NCI-H1436 (cell line): ENCODE data around the gene CCNK.
A peak's percentile ranks its signal among the peaks of the same experiment; 100 is the strongest.

Experiments used
- DNase-seq: peaks from one replicate; lab custom pipeline; 2025; lab: John Stamatoyannopoulos, UW

Gene CCNK

GRCh38 chr14:99480917-99481744 is at the start of gene CCNK:
CCNK (plus strand) TSS chr14:99481409; CDS start chr14:99492678, 11,269 bp downstream.
- DNase-seq, result peak; percentile 100

DNA sequence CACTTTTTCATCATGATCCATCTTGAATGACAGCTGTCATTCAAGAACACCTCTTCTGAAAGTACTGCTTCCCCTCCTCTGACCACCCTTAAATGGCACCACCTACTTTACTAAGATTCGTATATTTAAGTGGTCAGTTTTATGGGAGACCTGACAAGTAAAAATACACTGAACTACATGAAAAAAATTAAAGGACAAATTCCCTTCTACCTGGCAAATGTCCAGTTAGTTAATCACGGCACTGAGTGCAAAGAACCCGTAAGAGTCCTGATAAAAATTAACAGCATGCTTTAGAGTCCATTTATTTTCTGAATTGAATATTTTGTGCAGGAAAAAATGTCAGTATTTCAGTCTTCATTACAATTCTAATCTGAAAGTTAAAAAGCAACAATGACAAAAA is 49.2 kb upstream of the CCNK start:
- DNase-seq, result no peak

DNA sequence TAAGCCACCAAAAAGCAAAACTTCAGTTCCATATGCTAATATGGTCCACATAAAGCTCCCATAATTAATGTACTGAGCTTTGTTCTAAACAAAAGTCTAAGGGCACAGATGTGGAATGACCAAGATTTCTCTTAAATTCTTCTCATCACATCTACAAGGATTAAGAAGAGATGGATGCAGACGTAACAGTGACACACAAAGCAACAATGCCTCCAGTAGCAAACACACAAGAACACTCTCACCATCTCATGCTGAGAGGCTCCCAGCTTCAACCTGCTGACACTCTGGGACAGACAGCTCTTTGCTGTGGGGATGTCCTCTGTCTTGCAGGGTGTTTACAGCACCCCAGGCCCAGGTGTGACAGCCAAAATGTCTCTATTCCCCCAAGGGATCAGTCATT is 48.7 kb upstream of the CCNK start:
- DNase-seq, result no peak

DNA sequence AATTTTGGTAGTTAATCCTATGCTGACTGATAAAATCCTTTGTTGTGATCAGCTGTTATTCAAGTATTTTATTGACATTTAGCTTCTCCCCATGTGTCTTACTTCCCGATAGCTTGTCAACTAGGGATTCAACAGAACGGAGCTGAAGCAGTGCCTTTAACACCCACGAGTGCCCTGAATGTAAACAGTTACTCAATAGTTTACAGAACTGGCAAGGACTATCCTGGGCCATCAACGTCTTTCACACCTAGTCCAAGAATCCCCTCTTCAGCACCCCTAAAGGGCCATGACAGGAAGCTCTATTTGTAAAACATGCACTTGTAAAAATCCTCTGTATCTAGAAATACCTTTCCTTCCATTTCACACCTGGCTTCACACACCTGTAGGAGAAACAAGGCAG is 45.9 kb upstream of the CCNK start:
- no peak for DNase-seq

DNA sequence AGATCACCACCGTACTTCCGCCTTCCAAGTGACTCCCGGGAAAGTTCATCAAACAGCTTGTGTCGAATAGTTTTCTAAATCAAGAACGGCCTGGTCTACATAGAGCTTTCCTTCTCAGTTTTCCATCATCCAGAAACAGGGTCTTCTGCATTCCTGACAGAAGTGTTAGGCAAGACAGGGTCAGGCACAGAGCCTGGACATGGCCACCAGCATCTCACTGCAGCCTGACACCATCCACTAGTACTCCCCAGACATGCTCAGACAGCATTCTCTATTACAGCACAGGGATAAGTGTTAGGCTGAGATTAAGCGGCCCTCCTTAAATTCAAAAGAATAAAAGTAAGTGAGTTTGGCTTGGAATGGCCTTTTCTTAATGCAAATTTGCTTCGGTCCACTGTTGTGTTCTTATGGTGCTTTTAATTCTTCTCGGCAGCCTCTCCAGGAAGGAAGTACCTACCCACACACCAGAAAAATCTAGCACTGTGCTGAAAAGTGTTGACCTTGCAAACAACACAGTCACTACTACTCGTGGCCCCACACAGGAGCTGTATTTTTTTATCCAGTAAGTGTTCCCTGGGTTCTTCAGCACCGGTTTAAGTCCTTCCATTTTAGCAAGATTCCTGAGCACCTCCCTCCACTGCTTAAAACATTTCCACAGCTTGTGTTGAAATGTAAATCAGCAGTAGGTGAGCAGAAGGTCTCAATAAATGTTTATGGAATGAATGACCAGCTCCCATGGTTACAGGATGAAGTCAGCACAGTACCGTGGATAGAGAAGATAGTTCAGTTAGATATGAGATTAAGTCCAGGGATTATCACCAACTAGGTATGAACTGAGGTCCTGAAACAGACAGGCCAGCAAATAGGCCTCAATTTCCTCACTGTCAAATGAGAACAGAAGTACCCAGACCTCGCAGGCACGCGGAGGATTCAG is 44.7 kb upstream of the CCNK start:
- DNase-seq, result no peak

DNA sequence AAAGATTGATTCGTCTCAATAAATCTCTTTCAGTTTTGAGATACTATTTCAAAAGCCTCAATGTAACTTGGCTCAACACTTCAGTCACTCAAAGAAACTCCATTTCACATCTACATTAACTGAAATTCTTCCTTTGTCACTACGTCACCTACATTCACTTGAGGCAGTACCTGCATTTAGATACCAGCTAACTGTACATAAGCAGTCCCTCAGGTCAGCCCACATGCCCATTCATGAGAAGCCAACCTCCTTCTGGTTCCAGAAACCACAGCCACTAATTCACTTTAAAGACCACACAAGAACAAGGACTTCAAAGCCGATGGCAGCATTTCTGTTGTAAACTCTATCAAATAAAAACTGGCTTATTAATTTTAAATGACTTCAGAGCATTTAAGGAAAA is 43.5 kb upstream of the CCNK start:
- no peak for DNase-seq

DNA sequence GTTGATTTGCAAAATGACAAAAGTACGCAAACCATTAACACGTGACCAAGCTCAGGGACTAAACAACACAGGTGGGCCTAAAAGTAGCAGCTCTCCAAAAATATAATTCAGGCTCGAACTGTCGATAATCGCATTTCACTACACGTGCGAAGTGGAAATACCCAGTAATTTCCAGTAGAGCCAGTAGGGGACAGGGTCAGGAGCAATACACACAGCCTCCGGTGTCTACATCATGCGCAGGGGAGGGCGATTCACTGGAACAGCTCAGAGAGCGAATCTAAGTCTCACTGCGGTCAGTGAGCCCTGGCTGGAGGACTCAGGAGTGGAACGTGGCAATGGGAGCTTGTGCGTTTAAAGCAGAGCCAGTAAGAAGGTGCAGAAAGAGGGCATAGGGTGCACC is 40.9 kb upstream of the CCNK start:
- no peak for DNase-seq

DNA sequence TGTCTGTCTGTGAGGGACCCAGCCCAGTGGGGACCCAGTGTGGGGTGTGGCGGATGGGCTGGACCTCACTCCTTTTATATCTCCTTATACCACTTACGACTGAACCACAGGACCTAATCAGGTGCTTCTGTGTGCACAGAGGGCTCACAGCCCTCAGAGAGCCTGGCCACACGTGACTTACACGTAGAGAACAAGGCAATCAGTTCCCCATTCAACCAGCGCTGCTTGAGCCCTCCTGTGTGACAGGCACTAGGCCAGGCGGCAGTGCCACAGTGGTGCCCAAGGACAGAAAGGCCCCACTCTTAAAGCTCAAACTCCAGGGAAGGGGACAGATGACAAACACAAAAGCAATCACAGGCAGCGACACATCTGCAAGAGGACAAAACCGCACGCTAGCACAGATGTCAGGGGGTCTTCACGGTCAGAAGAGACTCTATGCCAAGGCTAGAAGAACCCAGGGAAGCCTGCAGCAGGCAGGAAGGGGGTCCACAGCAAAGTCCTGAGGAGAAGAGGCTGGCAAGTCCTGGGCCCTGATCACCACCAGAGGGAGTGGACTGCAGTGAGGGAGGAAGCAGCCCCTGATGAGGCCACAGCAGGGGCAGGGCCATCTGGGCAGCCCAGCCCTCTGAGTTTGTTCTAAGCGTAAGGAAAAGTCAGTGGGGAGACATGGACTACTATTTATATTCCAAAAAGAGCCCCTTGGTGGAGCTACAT is 39.9 kb upstream of the CCNK start:
- DNase-seq, result no peak

DNA sequence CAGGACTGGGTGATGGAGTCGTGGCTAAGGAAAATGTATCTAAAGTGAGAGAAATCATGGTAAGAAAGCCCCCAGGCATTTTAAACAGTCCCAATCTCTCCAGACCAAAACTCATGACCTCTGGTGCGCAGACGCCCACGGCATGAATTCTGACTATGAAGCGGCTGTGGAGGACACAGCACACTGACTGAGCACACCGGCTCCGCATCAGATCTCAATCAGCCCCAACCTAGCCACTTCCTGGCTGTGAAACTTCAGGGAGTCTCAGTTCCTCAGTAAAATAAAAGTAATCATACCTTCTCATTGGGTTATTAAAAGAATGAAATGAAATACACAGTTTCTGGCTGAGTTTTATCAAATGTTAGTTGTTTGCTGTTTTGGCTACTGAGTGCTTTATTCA is 39.3 kb upstream of the CCNK start:
- DNase-seq, result no peak

DNA sequence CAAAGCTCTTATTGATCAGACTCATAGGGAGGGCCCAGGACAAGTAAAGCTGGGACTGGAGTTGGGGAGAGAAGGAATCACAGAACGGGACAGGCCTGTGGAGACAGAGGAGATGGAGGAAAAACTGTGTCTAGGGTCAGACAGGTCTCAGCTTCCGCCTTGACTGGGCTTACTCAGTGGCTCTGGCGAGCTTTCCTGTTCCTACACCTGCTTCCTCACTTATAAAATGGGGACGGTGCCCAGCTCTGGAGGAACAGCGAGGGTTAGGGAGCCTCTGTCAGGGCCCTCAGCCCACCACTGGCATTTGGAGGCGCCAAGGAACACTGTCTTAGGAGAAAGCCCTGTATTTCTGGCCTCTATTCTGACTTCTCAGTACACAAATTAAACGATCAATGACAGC is 35.3 kb upstream of the CCNK start:
- DNase-seq, result no peak

GRCh38 chr14:99447739-99448138 is 33.5 kb upstream of the CCNK start:
- DNase-seq, result no peak

- DNase-seq, result no peak
Observed at GRCh38 chr14:99450266-99450665, 30.9 kb upstream of the CCNK start.

DNA sequence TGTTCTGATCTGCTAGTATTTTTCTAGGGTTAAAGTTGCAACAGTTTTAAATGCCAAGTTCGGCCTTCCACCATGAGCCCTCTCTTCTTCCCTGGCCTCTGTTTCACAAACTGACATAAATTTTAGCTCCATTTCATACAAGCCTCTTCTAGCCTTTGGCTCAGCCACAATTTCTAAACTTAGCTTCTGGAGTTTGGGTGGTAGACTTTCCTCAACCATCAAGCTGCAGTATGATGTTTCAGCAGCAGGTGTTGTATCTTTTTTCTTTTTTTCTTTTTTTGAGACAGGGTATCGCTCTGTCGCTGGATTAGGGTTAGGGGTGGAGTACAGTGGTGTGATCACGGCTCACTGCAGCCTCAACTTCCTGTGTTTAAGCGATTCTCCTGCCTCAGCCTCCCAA is 30.0 kb upstream of the CCNK start:
- DNase-seq, result no peak

DNA sequence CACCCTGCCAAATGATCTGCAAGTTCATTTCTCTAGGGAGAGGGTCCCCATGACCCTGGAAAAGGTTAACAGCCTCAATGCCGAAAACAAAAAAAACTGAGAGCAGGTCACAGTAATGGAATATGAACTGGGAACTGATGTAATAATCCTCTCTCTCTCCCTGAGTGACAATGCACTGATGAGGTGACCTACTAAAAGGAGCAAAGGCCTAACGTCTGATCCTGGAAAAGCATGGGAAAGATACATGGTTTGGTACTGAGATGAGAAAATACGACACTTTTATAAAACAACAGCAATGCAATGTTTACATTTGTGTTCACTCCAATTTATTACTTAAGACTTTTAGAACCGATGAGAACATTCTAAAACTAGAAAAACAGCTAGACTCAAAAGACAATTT is 28.2 kb upstream of the CCNK start:
- DNase-seq, result no peak

GRCh38 chr14:99454246-99454645 is 27.0 kb upstream of the CCNK start:
- DNase-seq, result no peak

- DNase-seq, result no peak
Observed at GRCh38 chr14:99459481-99460100, 21.6 kb upstream of the CCNK start.

DNA sequence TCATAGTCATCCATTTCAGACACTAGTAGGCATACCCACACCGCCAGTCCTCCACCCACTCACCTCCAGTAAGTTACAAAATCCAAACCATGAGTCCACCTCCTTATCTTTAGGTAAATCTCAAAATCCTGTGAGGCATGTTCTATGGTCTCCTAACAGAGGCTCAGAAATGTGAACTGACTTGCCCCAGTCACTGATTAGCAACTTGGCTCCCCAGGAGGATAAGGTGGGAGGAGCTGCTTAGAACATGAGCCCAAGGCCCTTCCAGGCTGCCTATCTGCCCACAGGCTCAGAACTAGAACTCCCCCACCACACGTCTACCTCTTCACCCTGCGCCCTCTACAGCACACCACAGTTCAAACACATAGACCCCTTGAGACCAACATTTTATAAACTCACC is 20.4 kb upstream of the CCNK start:
- no peak for DNase-seq

- no peak for DNase-seq
Observed at GRCh38 chr14:99461411-99462085, 19.7 kb upstream of the CCNK start.

DNA sequence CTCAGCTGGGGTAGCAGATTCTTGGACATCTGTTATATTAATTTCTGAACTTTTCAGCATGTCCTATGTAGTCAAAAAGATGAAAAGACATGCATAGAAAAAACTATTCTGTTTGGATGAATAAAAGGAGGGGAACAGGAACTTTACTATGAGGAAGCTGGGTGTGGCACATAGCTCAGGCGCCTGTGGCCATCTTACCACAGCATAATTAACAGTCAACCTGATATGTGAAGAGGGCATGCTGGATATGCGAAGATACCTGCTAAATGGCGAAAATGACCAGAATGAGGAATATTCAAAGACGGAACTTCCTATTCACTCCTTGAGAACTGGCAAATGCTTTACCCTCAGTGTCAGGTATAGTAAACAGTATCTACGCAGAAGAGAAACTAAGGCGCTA is 19.0 kb upstream of the CCNK start:
- no peak for DNase-seq

DNA sequence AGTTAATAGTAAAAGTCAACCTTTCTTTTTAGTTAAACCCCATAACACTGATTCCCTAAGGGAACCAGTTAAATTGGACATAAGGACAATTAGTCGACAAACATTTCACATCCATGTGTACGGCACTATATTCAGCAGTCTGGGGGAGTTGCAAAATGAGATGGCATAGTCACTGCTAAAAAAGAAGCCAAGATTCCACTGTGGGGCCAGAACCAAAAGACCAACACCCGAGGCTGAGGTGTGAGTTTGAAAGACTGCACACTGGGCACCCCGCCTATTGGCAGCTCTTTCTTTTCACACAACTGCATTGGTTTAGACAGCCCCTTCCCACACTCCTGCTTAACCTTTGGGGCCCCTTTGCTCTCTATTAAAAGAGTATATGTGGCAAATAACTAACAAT is 17.2 kb upstream of the CCNK start:
- DNase-seq, result no peak

- no peak for DNase-seq
Observed at GRCh38 chr14:99465288-99465687, 15.9 kb upstream of the CCNK start.

- DNase-seq, result no peak
Observed at GRCh38 chr14:99466758-99467157, 14.5 kb upstream of the CCNK start.
